Measurements from ENCODE around the gene MEIKIN.
A peak's percentile ranks its signal among the peaks of the same experiment; 100 is the strongest.
"Not testable (repeated sequence)": the region's sequence is repeated elsewhere in the genome, so short reads cannot be mapped to it uniquely, and the experiment has no call there.

Gene MEIKIN

GRCh38 chr5:131796793-131797693 lies 148.4 kb downstream of the MEIKIN start, which contains the start of gene FNIP1:
FNIP1 (minus strand) TSS chr5:131797017; CDS start chr5:131796921, 96 bp downstream.
- peak; percentile 85 for DNase-seq

GRCh38 chr5:131795879-131796792 lies 149.3 kb downstream of the MEIKIN start:
- DNase-seq: no peak

- DNase-seq: no peak
Measured at GRCh38 chr5:131795228-131795627, 150.2 kb downstream of the MEIKIN start.

GRCh38 chr5:131794586-131794985 lies 150.9 kb downstream of the MEIKIN start:
- no peak for DNase-seq

GRCh38 chr5:131792896-131793295 lies 152.6 kb downstream of the MEIKIN start:
- no peak for DNase-seq

- no peak for DNase-seq
Measured at GRCh38 chr5:131791866-131792265, 153.6 kb downstream of the MEIKIN start.

GRCh38 chr5:131790550-131790949 lies 154.9 kb downstream of the MEIKIN start:
- no peak for DNase-seq

- DNase-seq: no peak
Measured at GRCh38 chr5:131789765-131790164, 155.7 kb downstream of the MEIKIN start.

- DNase-seq: no peak
Measured at GRCh38 chr5:131787736-131788135, 157.7 kb downstream of the MEIKIN start.

GRCh38 chr5:131786900-131787692 lies 158.4 kb downstream of the MEIKIN start:
- no peak for DNase-seq

- DNase-seq: no peak
Measured at GRCh38 chr5:131786036-131786435, 159.4 kb downstream of the MEIKIN start.

- DNase-seq: no peak
Measured at GRCh38 chr5:131783874-131784273, 161.6 kb downstream of the MEIKIN start.

- no peak for DNase-seq
Measured at GRCh38 chr5:131783357-131783756, 162.1 kb downstream of the MEIKIN start.

GRCh38 chr5:131782717-131783116 lies 162.7 kb downstream of the MEIKIN start:
- DNase-seq: no peak

- not testable (repeated sequence) for DNase-seq
Measured at GRCh38 chr5:131778141-131778540, 167.3 kb downstream of the MEIKIN start.

GRCh38 chr5:131776450-131776849 lies 169.0 kb downstream of the MEIKIN start:
- no peak for DNase-seq

- DNase-seq: no peak
Measured at GRCh38 chr5:131774652-131775367, 170.7 kb downstream of the MEIKIN start.

- DNase-seq: no peak
Measured at GRCh38 chr5:131773805-131774204, 171.7 kb downstream of the MEIKIN start.

GRCh38 chr5:131771692-131772091 lies 173.8 kb downstream of the MEIKIN start:
- DNase-seq: no peak

- no peak for DNase-seq
Measured at GRCh38 chr5:131769961-131770360, 175.5 kb downstream of the MEIKIN start.

- DNase-seq: no peak
Measured at GRCh38 chr5:131769336-131769735, 176.1 kb downstream of the MEIKIN start.

GRCh38 chr5:131767891-131768290 lies 177.6 kb downstream of the MEIKIN start:
- no peak for DNase-seq

Measured in DMS153 (cell line).